Measurements from ENCODE around the gene CTTNBP2NL. TPM values are rescaled to one million over a fixed set of nuclear protein-coding genes. Genes with fewer than 3 reads are reported as not detected.

CTTNBP2NL gene
- total RNA-seq, 1 donor from 2014 or later = 24.8 TPM

DNA sequence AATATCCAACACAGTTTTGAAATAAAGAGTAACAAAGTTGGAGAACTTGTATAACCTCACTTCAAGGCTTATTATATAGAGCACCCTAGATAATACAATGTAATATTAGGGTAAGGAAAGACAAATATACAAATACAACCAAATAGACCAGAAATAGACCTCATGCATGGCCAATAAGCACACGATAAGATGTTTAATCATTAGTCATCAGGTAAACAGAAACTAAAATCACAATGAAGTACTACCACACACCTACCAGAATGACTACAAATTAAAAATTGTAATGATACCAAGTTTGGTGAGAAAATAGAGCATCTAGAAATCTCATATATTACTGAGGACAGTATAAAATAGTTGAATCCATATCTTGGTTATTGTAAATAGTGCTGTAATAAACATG lies 20.3 kb upstream of the CTTNBP2NL start:
- Histone ChIP-seq H3K9me3 (no peaks in the 10 kb centered on the region), H3K27ac (no peak overlapping the region), H3K4me1 (no peaks in the 10 kb centered on the region), H3K4me3 (no peak overlapping the region), H3K36me3 (no peaks in the 10 kb centered on the region), H3K27me3 (no peaks in the 10 kb centered on the region)
- intact Hi-C loops (cut with DNase I) = no loop called here
- no peak for DNase-seq (ENCODE audit: extremely low spot score in 2 of 2)
- TF ChIP-seq, protein P1, sequence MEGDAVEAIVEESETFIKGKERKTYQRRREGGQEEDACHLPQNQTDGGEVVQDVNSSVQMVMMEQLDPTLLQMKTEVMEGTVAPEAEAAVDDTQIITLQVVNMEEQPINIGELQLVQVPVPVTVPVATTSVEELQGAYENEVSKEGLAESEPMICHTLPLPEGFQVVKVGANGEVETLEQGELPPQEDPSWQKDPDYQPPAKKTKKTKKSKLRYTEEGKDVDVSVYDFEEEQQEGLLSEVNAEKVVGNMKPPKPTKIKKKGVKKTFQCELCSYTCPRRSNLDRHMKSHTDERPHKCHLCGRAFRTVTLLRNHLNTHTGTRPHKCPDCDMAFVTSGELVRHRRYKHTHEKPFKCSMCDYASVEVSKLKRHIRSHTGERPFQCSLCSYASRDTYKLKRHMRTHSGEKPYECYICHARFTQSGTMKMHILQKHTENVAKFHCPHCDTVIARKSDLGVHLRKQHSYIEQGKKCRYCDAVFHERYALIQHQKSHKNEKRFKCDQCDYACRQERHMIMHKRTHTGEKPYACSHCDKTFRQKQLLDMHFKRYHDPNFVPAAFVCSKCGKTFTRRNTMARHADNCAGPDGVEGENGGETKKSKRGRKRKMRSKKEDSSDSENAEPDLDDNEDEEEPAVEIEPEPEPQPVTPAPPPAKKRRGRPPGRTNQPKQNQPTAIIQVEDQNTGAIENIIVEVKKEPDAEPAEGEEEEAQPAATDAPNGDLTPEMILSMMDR (IDR thresholded peaks at IDR 0.05) = no peak
- TF ChIP-seq POLR2A (IDR thresholded peaks at IDR 0.05) (no peak), POLR2AphosphoS5 (IDR thresholded peaks at IDR 0.05; ENCODE audit: insufficient read depth in 1 of 2, low read depth in 1 of 2) (no peak)

DNA sequence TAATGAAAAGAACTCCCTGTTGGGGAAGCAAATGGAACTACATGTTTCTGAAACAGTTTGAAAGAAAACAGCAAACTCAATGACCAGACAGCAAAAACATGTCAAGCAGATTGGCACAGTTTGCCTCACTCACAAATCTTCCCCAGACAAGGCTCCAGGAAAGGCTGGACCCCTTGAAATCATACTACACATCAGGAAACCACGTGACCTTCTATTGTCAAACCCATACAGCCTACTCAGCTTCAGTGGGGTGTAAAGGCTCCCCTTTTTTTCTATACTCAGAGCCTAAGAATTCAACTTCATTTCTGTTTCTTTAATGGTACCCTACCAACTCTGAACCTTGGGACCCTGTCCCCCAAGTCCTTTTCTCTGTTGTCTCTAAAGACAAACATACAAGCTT lies 15.7 kb upstream of the CTTNBP2NL start:
- H3K4me1 ChIP-seq = no peaks in the 10 kb centered on the region
- TF ChIP-seq, protein P1 (IDR thresholded peaks at IDR 0.05) = no peak
- TF ChIP-seq POLR2AphosphoS5 (IDR thresholded peaks at IDR 0.05; ENCODE audit: insufficient read depth in 1 of 2, low read depth in 1 of 2) = no peak
- no peak for TF ChIP-seq POLR2A (IDR thresholded peaks at IDR 0.05)
- no peaks in the 10 kb centered on the region for H3K27me3 ChIP-seq
- no peak overlapping the region for H3K4me3 ChIP-seq
- no peak for DNase-seq (ENCODE audit: extremely low spot score in 2 of 2)
- no peak overlapping the region for H3K27ac ChIP-seq
- intact Hi-C loops (cut with DNase I) = no loop called here
- no peaks in the 10 kb centered on the region for H3K36me3 ChIP-seq
- no peaks in the 10 kb centered on the region for H3K9me3 ChIP-seq

DNA sequence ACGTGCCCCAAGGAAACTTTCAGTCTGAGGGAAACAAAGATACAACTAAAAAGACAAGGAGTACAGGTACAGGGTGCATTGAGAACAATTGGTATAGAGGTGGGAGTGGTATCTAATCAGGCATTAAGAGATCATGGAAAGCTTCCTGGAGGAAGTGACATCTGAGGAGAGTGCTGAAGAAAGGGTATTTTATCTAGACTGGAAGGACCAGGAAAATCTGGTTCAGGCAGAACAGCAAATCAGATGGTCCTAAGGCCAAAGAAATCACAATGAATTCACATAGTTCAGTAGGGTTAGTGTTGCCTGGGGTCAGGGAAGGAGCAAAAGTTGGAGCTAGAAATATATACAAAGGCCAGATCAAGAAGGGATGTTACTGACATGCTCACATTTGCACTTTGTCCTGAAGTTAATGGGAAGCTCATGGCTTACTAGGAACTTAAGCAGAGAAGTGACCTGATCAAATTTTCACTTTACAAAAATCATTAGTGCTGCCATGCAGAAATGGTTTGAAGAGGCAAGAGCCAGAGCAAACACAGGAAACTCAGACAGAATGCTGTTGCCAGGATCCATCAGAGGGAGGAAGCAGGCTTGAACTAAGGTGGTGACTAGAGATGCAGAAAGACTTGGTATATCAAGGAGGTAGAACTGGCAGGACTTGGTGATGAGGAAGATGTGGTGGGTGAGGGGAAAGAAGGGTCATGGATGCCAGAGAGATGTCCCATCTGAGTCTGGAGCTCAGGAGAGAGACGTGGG lies 14.5 kb upstream of the CTTNBP2NL start:
- intact Hi-C loops (cut with DNase I) = no loop called here
- no peak for TF ChIP-seq POLR2AphosphoS5 (IDR thresholded peaks at IDR 0.05; ENCODE audit: insufficient read depth in 1 of 2, low read depth in 1 of 2)
- TF ChIP-seq, protein P1 (IDR thresholded peaks at IDR 0.05) = no peak
- no peak for TF ChIP-seq POLR2A (IDR thresholded peaks at IDR 0.05)
- no peak for DNase-seq (ENCODE audit: extremely low spot score in 2 of 2)
- Histone ChIP-seq H3K36me3 (no peaks in the 10 kb centered on the region), H3K4me1 (no peaks in the 10 kb centered on the region), H3K27me3 (no peaks in the 10 kb centered on the region), H3K4me3 (no peak overlapping the region), H3K9me3 (no peaks in the 10 kb centered on the region), H3K27ac (no peak overlapping the region)

DNA sequence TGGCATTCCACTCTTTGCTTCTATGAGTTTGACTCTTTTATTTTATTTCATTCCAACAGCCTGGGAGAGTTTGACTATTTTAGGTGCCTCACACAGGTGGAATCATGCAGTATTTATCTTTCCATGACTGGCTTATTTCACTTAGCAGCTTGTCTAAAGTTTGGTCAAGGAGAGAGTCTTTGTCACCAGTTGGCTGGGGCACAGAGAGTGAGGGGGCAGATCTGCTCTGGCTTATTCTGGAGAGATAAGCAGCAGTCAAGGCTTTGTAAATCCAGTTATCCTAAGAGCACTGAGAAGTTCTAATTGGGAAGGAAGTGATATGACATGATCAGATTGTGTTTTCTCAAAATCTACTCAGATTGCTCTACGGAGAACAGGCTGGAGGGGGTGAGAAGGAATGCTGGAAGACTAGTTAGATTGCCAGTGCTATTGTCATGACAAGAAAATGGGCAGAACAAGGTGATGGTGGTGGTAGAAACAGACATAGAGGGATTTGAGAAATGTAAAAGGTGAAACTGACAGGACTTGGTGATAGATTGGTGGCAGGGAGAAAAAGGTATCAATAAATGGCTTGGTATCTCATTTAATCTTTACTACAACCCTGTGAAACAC lies 12.1 kb upstream of the CTTNBP2NL start:
- DNase-seq (ENCODE audit: extremely low spot score in 2 of 2) = no peak
- intact Hi-C loops (cut with DNase I) = no loop called here
- Histone ChIP-seq H3K9me3 (no peaks in the 10 kb centered on the region), H3K27me3 (no peaks in the 10 kb centered on the region), H3K27ac (no peak overlapping the region), H3K36me3 (no peaks in the 10 kb centered on the region), H3K4me1 (no peaks in the 10 kb centered on the region), H3K4me3 (no peak overlapping the region)
- no peak for TF ChIP-seq POLR2AphosphoS5 (IDR thresholded peaks at IDR 0.05; ENCODE audit: insufficient read depth in 1 of 2, low read depth in 1 of 2)
- TF ChIP-seq, protein P1 (IDR thresholded peaks at IDR 0.05) = no peak
- TF ChIP-seq POLR2A (IDR thresholded peaks at IDR 0.05) = no peak

Measured in vagina (tissue), 2 donors.